Liver (tissue), 9 donors: Measurements from ENCODE around the gene F8. TPM values are rescaled to one million over a fixed set of nuclear protein-coding genes. Genes with fewer than 3 reads are reported as not detected.

Source experiments
- DNase-seq: peaks from one replicate; pipeline ENCODE4 v3.0.0-alpha.2; 2017; ENCODE audit warnings: low spot score
- H3K27ac ChIP-seq, 2 donors: one replicate each; pipeline ENCODE4 v1.7.0; 2013; ENCODE audit warnings: inconsistent platforms in 2 of 2, low read length in 2 of 2, control low read depth in 1 of 2, low read depth in 1 of 2, mild to moderate bottlenecking in 1 of 2
- H3K27me3 ChIP-seq, 4 donors: one replicate each; pipeline versions ENCODE4 v1.6.1 to v1.7.0; 2013; ENCODE audit warnings: low read length in 3 of 4, inconsistent platforms in 1 of 4, mild to moderate bottlenecking in 1 of 4, moderate library complexity in 1 of 4; ENCODE audit not compliant: control insufficient read depth in 4 of 4, insufficient read depth in 4 of 4
- H3K36me3 ChIP-seq, 4 donors: one replicate each; pipeline versions ENCODE4 v1.6.1 to v1.7.0; 2013; ENCODE audit warnings: low read length in 3 of 4, mild to moderate bottlenecking in 3 of 4, low read depth in 1 of 4, moderate library complexity in 1 of 4; ENCODE audit not compliant: control insufficient read depth in 4 of 4, insufficient read depth in 3 of 4
- H3K4me1 ChIP-seq, 4 donors: one replicate each; pipeline versions ENCODE4 v1.6.1 to v1.7.0; 2013; ENCODE audit warnings: low read length in 3 of 4, mild to moderate bottlenecking in 3 of 4, moderate library complexity in 1 of 4; ENCODE audit not compliant: control insufficient read depth in 4 of 4, insufficient read depth in 4 of 4
- H3K4me3 ChIP-seq, 3 donors: one replicate each; pipeline versions ENCODE4 v1.6.1 to v1.7.0; 2013; ENCODE audit warnings: low read length in 3 of 3, control low read depth in 1 of 3, low read depth in 1 of 3, mild to moderate bottlenecking in 1 of 3
- H3K9ac ChIP-seq, 2 donors: one replicate each; pipeline ENCODE4 v1.7.0; 2013; ENCODE audit warnings: low read length in 2 of 2, mild to moderate bottlenecking in 2 of 2, moderate library complexity in 2 of 2, control low read depth in 1 of 2, low read depth in 1 of 2
- H3K9me3 ChIP-seq, 4 donors: one replicate each; pipeline versions ENCODE4 v1.6.1 to v1.7.0; 2013; ENCODE audit warnings: low read length in 3 of 4; ENCODE audit not compliant: control insufficient read depth in 4 of 4
- ATF3 ChIP-seq: IDR thresholded peaks from 2 replicates; pipeline ENCODE4 v1.6.1; 2016; ENCODE audit warnings: antibody characterized with exemption
- EGR1 ChIP-seq, 2 donors: IDR thresholded peaks; 2 replicates each; pipeline ENCODE4 v1.6.1; 2016 to 2018; ENCODE audit warnings: antibody characterized with exemption in 2 of 2, low read depth in 2 of 2
- FOXA2 ChIP-seq: IDR thresholded peaks from 2 replicates; pipeline ENCODE4 v1.6.1; 2016; ENCODE audit warnings: antibody characterized with exemption
- GABPA ChIP-seq, 2 donors: IDR thresholded peaks in 1 of 2; conservative IDR thresholded peaks in 1 of 2; 2 replicates each; pipeline ENCODE4 v1.6.1; 2016; ENCODE audit warnings: antibody characterized with exemption in 2 of 2, mild to moderate bottlenecking in 1 of 2, moderate library complexity in 1 of 2
- HNF4A ChIP-seq, 2 donors: conservative IDR thresholded peaks; 2 replicates each; pipeline ENCODE4 v1.6.1; 2016; ENCODE audit warnings: antibody characterized with exemption in 2 of 2, mild to moderate bottlenecking in 2 of 2
- HNF4G ChIP-seq: IDR thresholded peaks from 2 replicates; pipeline ENCODE4 v1.6.1; 2016; ENCODE audit warnings: antibody characterized with exemption
- JUND ChIP-seq, 2 donors: IDR thresholded peaks; 2 replicates each; pipeline ENCODE4 v1.6.1; 2016; ENCODE audit warnings: antibody characterized with exemption in 2 of 2
- MAX ChIP-seq: IDR thresholded peaks from 2 replicates; pipeline ENCODE4 v1.6.1; 2016; ENCODE audit warnings: antibody characterized with exemption
- NR2F2 ChIP-seq: IDR thresholded peaks from 2 replicates; pipeline ENCODE4 v1.6.1; 2016; ENCODE audit warnings: antibody characterized with exemption
- RAD21 ChIP-seq, 2 donors: IDR thresholded peaks; 2 replicates each; pipeline ENCODE4 v1.6.1; 2016; ENCODE audit warnings: antibody characterized with exemption in 2 of 2, mild to moderate bottlenecking in 2 of 2
- REST ChIP-seq: IDR thresholded peaks from 2 replicates; pipeline ENCODE4 v1.6.1; 2016; ENCODE audit warnings: antibody characterized with exemption, mild to moderate bottlenecking
- RXRA ChIP-seq, 2 donors: IDR thresholded peaks; 2 replicates each; pipeline ENCODE4 v1.6.1; 2017 to 2018; ENCODE audit warnings: antibody characterized with exemption in 2 of 2, mild to moderate bottlenecking in 1 of 2
- SP1 ChIP-seq: IDR thresholded peaks from 2 replicates; pipeline ENCODE4 v1.6.1; 2018; ENCODE audit warnings: antibody characterized with exemption, mild to moderate bottlenecking
- TAF1 ChIP-seq: conservative IDR thresholded peaks from 2 replicates; pipeline ENCODE4 v1.6.1; 2016; ENCODE audit warnings: antibody characterized with exemption, mild to moderate bottlenecking
- YY1 ChIP-seq: IDR thresholded peaks from 2 replicates; pipeline ENCODE4 v1.6.1; 2016; ENCODE audit warnings: antibody characterized with exemption, mild to moderate bottlenecking
- ZBTB33 ChIP-seq: IDR thresholded peaks from 2 replicates; pipeline ENCODE4 v1.6.1; 2016; ENCODE audit warnings: antibody characterized with exemption
- WGBS: extraction: QIAGEN DNeasy Blood & Tissue Kit; methylation state at CpG from one replicate; pipeline ENCODE4 v1.1.7; 2013; 5-methylcytosine and 5-hydroxymethylcytosine counted together
- polyA plus RNA-seq, 2 donors: library from polyadenylated mRNA; stranded (reverse) in 1 of 2; unstranded in 1 of 2; fragments of 200-250 nt in 1 of 2; fragments of >200 nt in 1 of 2; fragmentation: Nextera tagmentation in 1 of 2; extraction: Ambion mirVana in 1 of 2; gene quantifications; one replicate each; pipeline versions ENCODE4 v1.2.1 to v1.2.3, GENCODE V29; 2013 to 2015
- total RNA-seq, 2 donors: library from RNA; depleted of rRNA; stranded (reverse); fragments of >200 nt; gene quantifications; one replicate each; pipeline ENCODE4 v1.2.3, GENCODE V29; 2014
- donor health status: healthy.
- donor health status: healthy.
- donor health status: healthy.
- donor health status: healthy.
- donor health status: healthy.

The F8 gene
- total and polyA plus RNA-seq, 4 donors: 8.0 to 22.3 (median 13.8) TPM

- TF ChIP-seq EGR1 (IDR thresholded peaks at IDR 0.05; ENCODE audit: low read depth in 2 of 2): no peak
These were observed 23.7 kb upstream of the F8 start (continued) for GRCh38 chrX:155046129-155046810.

GRCh38 chrX:155035688-155036087 lies 13.2 kb upstream of the F8 start:
- Histone ChIP-seq H3K27ac (no peak overlapping the region), H3K9me3 (peaks cover 0 to 4% (median 0%) of the 10 kb centered on the region in 4 donors), H3K9ac (no peak overlapping the region), H3K36me3 (peaks cover 0 to 3% (median 1%) of the 10 kb centered on the region in 4 donors), H3K4me1 (no peaks in the 10 kb centered on the region), H3K27me3 (no peaks in the 10 kb centered on the region), H3K4me3 (no peak overlapping the region)
- TF ChIP-seq YY1 (no peak), MAX (no peak), HNF4G (no peak), SP1 (no peak), ZBTB33 (no peak), GABPA (IDR thresholded peaks at IDR 0.05 in 1 of 2, conservative IDR thresholded peaks at IDR 0.05 in 1 of 2) (no peak), REST (no peak), ATF3 (no peak), EGR1 (IDR thresholded peaks at IDR 0.05; ENCODE audit: low read depth in 2 of 2) (no peak), FOXA2 (no peak), JUND (IDR thresholded peaks at IDR 0.05) (no peak), RXRA (IDR thresholded peaks at IDR 0.05) (no peak), TAF1 (no peak)
- DNase-seq: no peak
- 100% methylated on average over 4 of the region's 4 CpGs for WGBS

- peaks cover 0 to 4% (median 0%) of the 10 kb centered on the region in 4 donors for H3K9me3 ChIP-seq
- H3K27ac ChIP-seq: no peak overlapping the region
- H3K27me3 ChIP-seq: no peaks in the 10 kb centered on the region
- peaks cover 0 to 3% (median 1%) of the 10 kb centered on the region in 4 donors for H3K36me3 ChIP-seq
- H3K4me3 ChIP-seq: no peak overlapping the region
- no peak overlapping the region for H3K9ac ChIP-seq
- H3K4me1 ChIP-seq: peaks cover 0 to 9% (median 4%) of the 10 kb centered on the region in 4 donors
- TF ChIP-seq REST (no peak), GABPA (IDR thresholded peaks at IDR 0.05 in 1 of 2, conservative IDR thresholded peaks at IDR 0.05 in 1 of 2) (no peak), ATF3 (no peak), NR2F2 (no peak), HNF4A (conservative IDR thresholded peaks at IDR 0.05) (no peak), MAX (no peak), JUND (IDR thresholded peaks at IDR 0.05) (no peak), EGR1 (IDR thresholded peaks at IDR 0.05; ENCODE audit: low read depth in 2 of 2) (no peak), RAD21 (IDR thresholded peaks at IDR 0.05) (no peak)
- 89% methylated on average over 5 of the region's 5 CpGs for WGBS
- DNase-seq: no peak
These were observed 9.1 kb upstream of the F8 start for GRCh38 chrX:155031657-155032056.
